HG02943 (cell line): ENCODE data around the gene RSF1.

Experiments used
- ATAC-seq: cut with Tn5 transposase; IDR thresholded peaks from one replicate; pipeline ENCODE4 v1.9.1; 2021; ENCODE audit warnings: mild to moderate bottlenecking, low read depth, moderate library complexity; ENCODE audit not compliant: unreplicated experiment

RSF1 gene

GRCh38 chr11:77758331-77758730, 62.2 kb downstream of the RSF1 start:
- ATAC-seq = no peak

DNA sequence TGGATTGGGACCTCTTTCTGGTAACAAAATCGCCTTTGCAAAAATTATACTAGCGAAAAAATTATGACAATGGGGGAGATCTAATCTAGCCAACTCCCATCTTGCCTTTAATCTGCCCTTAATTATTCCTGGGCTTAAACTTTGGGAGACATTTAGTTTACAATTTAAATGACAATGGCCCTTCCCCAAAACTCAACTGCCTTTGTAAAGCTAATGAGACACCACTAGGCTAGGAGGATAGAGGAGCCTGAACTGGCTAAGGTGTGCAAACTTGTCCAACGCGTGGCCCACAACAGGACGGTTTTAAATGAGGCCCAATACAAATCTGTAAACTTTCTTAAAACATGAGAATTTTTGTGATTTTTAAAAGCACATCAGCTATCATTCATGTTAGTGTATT, 67.3 kb downstream of the RSF1 start:
- ATAC-seq = no peak

DNA sequence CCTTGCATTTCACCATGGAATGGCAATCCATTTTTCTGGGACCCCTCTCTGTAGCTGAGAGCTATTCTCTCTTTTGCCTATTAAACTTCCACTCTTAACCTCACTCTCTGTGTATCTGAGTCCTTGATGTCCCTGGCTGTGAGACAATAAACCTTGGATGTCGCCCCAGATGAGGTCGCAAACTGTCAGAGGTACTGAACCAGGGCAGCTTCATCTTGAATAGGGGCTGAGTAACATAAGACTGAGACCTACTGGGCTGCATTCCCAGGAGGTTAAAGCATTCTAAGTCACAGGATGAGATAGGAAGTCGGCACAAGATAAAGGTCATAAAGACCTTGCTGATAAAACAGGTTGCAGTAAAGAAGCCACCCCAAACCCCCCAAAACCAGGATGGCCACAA, 68.0 kb downstream of the RSF1 start:
- ATAC-seq = no peak

- no peak for ATAC-seq
These were observed 69.9 kb downstream of the RSF1 start for GRCh38 chr11:77750394-77751156.

DNA sequence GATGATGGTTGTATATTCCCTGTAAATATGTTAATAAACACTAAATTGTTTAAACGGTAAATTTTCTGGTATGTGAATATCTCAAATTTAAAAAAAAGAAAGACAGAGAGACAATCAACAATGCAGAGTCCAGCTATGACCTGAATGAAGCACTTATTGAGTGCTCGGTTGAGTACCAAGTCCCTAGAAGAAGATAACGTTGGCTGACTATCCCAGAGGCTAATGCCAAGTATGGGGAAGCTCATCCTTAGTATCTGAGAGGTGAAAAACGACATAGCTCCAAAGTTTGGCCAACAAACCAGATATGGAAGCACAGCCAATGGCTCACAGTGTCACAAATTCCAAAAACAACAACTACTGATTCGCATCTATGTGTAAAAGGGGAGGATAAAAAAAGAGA, 71.3 kb downstream of the RSF1 start:
- ATAC-seq = no peak

- no peak for ATAC-seq
These were observed 72.3 kb downstream of the RSF1 start for GRCh38 chr11:77748266-77748665.

DNA sequence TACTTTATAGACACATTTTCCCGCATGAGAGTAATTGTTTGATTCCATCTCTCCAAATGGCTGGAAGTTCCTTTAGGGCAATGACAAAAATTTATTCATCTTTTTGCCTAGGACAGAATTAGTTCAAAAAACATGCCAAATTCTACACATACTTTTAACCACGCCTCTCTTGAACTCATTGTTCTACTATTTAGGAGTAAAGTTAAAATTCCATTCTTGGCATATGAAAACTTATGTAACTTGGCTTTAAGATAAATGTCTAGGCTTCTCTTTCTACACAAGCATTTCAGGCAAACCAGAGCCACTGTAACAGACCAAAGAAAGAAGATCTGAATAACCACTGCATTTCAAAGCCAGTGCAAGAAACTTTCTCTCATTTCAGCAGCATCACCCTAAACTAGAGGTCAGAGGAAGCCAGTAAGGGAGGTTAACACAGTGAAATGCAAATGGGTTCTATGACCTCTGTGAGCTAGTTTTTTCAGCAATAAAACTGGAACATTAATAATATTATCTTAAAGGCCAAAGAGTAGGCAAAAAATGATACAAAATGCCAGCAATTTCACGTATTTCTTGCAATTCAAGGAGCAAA, 73.0 kb downstream of the RSF1 start:
- ATAC-seq = no peak

DNA sequence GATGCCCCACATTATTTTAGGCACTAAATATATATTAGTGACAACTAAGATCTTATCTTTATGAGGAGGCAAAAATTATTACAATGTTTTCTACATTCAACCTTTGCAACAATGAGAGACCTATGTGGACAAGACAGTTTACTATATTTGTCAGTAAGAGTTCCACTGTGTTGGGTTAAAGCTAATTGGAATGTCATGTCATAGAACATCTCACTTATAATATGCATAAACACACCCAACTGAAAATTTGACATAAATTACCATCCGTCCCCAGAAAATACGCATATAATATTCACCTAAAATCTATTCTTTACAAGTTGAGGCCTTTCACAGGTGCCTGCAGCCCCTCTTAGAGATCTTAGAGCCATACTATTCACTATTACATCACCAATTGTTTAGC, 84.0 kb downstream of the RSF1 start:
- ATAC-seq = no peak

- no peak for ATAC-seq
These were observed 85.6 kb downstream of the RSF1 start for GRCh38 chr11:77734890-77735289.

- ATAC-seq = no peak
These were observed 88.4 kb downstream of the RSF1 start for GRCh38 chr11:77732143-77732542.

DNA sequence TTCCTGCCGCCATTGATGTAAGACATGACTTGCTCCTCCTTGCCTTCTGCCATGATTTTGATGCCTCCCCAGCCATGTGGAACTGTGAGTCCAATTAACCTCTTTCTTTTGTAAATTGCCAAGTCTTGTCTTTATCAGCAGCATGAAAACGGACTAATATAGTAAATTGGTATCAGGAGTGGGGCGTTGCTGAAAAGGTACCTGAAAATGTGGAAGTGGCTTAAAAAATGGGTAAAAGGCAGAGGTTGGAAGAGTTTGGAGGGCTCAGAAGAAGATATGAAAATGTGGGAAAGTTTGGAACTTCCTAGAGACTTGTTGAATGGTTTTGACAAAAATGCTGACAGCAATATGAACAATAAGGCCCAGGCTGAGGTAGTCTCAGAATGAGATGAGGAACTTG, 89.7 kb downstream of the RSF1 start:
- no peak for ATAC-seq

DNA sequence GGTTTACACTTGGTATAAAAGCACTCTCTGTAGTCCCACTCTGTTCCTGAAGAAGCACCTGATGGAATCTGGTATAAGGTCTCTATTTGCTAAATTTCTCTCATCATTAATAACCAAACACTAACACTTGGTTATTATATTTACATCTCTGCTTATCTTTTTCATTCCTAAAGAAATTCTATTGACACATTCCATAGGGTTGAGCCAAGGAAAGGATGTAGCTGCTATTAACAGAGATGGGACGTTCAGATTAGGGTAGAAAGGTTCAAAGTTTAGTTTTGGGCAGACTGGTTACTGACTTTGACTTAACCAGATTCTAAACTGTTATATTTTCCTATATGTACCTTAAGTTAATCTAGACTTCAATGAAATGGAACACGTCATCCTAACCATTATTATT, 91.5 kb downstream of the RSF1 start:
- ATAC-seq = no peak

- ATAC-seq = no peak
These were observed 92.2 kb downstream of the RSF1 start for GRCh38 chr11:77728203-77728786.

DNA sequence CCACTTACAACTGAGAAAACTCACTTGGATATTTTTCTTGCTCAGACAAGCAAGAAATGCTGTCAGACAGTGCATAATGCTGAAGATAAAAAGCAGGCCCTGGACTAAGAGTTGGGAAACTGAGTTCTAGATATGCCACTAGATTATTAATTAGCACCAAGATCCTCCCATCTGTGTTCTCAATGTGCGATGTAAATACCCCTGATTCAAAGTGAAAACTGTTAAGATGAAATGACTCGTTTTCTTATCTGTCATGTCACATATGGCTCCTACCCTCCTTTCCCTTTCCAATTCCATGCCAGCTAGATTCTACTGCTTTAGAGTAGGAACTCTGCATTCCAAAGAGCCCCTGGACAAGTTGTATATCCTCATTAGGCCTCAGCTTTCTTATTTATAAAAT, 94.0 kb downstream of the RSF1 start:
- ATAC-seq = no peak

- no peak for ATAC-seq
These were observed 95.1 kb downstream of the RSF1 start for GRCh38 chr11:77725433-77725832.

- no peak for ATAC-seq
These were observed 95.9 kb downstream of the RSF1 start for GRCh38 chr11:77724636-77725035.

GRCh38 chr11:77723024-77723423, 97.5 kb downstream of the RSF1 start:
- no peak for ATAC-seq

DNA sequence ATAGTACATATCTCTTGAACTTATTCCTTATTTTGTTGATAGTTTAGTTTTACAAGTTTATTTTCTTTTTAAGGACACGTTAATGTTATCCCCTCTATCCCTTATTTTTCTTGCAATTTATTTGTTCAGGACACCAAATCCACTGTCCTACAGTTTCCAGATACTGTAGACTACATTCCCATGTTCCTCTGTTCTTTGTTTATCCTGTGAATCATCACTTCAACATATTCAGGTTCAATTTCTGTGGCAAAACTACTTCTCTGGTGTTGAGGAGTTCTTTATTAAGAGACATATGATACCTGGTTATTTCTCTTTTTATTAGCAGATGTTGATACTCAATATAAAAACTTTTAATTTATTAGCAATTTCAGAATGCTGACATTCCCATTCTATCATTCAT, 110.2 kb downstream of the RSF1 start:
- no peak for ATAC-seq

GRCh38 chr11:77705876-77706579, 114.5 kb downstream of the RSF1 start:
- no peak for ATAC-seq

DNA sequence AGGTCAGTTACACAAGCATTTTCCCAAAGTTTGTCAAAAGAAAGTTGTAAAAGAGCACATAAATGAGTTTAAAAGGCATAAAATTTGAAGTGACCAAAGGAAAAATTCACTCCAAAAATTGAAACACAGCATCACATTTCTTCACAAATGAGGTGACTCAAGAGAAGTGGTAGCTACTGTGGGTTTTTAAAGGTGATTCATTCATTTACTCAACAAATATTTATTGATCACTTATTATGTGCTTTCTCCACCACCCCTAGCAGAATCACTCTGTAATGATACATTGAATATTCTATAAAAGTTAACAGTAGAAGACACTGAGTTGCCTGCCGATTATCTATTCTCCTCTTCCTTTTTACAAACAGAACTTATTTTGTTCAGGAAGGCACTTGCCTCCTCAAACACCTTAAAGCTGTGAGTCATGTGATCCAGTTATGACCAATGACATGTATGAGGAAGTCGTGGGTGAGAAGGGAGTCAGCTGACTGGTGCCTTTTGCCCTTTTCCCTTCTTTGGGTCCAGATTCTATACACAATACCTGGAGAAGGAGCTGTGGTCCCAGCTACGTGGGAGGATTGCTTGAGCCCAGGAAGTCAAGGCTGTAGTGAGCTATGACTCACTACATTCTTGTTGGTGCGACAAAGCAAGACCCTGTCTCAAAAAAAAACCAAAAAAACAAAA, 115.2 kb downstream of the RSF1 start:
- ATAC-seq = no peak

DNA sequence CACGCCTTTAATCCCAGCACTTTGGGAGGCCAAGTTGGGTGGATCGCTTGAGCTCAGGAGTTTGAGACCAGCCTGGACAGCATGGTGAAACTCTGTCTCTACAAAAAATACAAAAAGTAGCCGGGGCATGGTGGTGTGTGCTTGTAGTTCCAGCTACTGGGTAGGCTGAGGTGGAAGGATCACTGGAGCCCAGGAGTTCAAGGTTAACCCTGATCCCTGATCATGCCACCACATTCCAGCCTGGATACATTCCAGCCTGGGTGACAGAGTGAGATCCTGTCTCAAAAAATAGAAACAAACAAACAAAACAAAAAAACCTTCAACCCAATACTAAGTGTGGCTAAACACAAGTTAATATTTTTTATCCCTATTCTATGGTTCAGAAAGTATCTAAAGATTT, 116.5 kb downstream of the RSF1 start:
- no peak for ATAC-seq
